ENCODE data around the gene NUB1.

Gene NUB1

DNA sequence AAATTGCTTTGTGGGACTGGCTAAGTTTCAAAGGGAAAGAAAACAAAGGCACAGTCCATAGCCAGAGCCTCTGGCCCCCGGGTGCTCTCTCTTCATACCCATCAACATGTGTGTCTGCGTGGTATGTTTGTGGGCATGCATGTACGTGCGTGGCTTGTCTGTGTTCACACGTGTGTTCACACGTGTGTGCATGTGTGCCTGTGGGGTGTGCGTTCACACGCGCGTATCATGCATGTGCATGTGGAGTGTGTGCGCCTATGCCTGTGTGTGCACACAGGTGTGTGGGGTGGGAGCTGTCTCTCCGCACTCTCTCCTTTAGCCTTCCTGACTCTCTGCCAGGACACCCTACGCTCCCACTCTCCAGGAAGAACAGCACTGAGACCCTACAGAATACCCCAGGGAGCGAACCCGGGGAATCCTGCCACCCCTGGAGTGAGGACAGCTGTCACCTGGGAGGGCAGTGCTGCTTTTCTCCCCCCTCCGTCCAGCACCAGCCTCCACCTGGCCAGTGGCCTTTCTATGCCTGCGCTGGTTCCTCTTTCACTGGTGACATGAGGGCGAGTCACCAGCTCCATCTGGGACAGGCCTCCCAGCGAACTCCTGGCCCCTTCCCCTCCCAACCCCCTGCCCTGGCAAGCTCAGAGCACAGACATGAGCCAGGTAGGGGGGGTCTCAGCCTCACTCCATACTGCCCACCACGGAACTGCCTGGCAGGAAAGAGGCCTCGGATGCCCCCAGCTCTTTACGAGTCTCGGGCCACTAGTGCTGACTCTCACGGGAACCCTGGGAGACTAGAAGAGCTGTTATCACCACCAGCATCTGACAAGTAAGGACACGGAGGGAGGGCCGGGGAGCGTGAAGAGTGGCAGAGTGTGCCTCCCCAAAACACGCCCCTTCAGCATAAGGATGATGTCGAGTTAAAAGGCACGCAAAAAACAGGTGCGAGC lies 51.7 kb downstream of the NUB1 start:
- no peak for ATAC-seq

DNA sequence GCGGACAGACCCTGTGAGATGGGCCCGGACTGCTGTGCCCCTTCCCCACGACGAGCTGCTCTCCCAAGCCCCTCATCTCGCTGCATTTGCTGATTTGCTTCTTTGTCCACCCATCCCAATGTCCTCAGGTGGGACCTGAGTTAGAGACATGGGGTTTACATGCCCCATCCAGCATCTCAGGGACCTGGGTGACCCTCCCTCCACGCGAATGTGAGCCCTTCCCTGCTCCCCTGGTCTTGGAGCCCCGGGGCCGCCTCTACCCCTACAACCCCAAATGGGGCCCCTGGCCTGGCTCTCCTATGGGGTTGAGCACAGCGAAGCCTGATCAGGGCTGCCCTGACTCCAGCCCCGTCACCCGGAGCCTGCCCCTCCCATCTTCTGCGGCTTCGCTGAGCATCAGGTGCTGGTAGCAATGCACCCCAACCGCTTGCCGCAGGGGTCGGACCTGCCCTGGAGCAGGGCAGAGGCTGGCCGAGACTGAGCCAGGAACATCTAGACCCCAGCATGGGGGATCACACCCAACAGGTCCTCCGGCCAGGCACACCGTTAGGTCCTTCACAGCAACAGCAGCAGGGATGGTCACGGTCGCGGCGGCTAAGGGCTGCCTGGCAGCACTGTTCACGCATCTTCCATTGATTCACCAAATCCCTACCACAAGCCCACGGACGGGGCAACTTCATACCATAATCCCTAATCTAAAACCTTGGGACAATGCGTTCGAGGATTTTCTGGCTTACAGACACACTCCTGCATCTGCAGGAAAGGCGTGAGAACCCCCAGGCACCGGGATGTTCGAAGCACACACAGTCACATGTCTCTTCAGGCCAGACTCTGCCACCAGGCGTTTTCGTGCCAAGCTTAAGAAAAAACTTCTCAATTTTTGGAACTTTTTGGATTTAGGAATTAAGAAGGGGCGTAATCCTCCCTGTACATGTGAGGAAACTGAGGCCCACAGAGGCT lies 52.7 kb downstream of the NUB1 start:
- no peak overlapping the region for H3K27ac Mint-ChIP-seq
- H3K4me1 Mint-ChIP-seq, result peaks cover 6% of the 10 kb centered on the region
- H3K36me3 Mint-ChIP-seq, result no peaks in the 10 kb centered on the region
- H3K4me3 Mint-ChIP-seq, result no peak overlapping the region
- ATAC-seq, result no peak
- peaks cover 7% of the 10 kb centered on the region for H3K9me3 Mint-ChIP-seq
- peaks cover 49% of the 10 kb centered on the region for H3K27me3 Mint-ChIP-seq

More for the DNA sequence above, 51.7 kb downstream of the NUB1 start:
- Mint-ChIP-seq H3K27me3 (peaks cover 60% of the 10 kb centered on the region), H3K4me3 (no peak overlapping the region), H3K9me3 (peaks cover 7% of the 10 kb centered on the region), H3K36me3 (no peaks in the 10 kb centered on the region), H3K27ac (no peak overlapping the region), H3K4me1 (peaks cover 6% of the 10 kb centered on the region)

DNA sequence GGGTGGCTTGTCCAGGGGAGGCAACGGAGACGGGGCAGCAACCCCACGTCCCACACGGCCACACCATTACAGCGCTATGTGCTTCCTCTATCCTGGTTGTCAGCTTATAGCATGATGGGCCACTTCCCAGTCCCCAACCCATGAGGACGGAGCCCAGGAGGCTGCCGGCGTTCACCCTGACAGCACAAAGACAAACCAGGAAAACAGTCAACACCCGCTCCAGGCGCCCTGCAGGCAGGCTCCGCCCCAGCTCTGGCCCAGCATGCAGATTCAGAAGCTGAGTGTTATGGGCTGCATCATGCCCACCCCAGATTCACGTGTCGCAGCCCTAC lies 53.4 kb downstream of the NUB1 start:
- H3K27me3 Mint-ChIP-seq, result peaks cover 43% of the 10 kb centered on the region
- H3K4me3 Mint-ChIP-seq, result no peak overlapping the region
- no peaks in the 10 kb centered on the region for H3K36me3 Mint-ChIP-seq
- H3K27ac Mint-ChIP-seq, result no peak overlapping the region
- ATAC-seq, result no peak
- peaks cover 7% of the 10 kb centered on the region for H3K9me3 Mint-ChIP-seq
- H3K4me1 Mint-ChIP-seq, result peaks cover 6% of the 10 kb centered on the region

DNA sequence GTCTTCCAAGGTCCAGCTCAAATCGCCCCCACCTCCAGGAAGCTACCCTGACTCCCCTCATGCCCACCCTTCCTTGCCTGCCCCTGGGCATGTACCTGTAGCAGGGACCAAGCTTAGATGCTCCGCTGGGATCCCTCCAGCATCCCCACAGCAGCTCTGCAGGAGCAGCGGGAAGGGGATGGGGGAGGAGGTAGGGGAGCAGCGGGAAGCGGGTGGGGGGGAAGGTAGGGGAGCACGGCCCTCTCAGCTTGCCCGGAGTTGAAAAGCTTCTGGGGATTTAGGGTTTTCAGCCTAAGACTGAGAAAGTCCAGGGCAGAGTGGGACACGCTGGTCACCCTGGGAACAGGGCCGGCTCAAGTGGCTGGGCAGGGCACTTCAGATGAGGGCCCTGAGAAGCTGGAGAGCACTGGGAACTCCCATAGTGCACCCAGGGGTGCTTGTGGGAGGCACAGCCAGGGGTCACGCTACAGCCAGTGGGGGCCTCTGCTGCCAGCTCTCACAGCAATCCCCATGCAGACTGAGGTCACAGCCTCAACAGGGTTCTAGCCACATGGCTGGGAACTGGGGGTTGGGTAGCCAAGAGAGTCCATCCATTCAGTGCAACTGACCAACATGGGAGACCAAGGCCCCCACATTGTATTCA lies 54.8 kb downstream of the NUB1 start:
- H3K27me3 Mint-ChIP-seq, result peaks cover 28% of the 10 kb centered on the region
- H3K4me3 Mint-ChIP-seq, result no peak overlapping the region
- H3K4me1 Mint-ChIP-seq, result peaks cover 11% of the 10 kb centered on the region
- no peaks in the 10 kb centered on the region for H3K36me3 Mint-ChIP-seq
- no peak overlapping the region for H3K27ac Mint-ChIP-seq
- no peak for ATAC-seq
- H3K9me3 Mint-ChIP-seq, result peaks cover 7% of the 10 kb centered on the region

DNA sequence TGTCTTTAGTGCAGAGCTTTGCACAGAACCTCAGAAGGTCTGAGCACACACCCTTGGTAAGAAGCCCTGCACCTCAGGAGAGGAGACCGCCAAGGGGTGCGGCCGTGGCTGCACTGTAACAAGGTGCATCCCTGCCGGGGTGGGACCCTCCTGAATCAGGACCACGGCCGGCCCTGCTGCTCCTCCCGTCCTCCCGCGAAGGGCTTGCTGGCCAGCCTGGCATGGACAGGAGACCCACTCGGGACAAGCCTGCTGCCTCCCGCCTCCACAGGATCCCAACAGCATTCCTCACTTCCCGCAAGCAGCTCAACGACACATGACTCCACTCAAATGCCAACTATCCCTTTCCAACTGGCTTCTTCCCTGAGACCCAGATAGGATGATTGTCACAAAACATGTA lies 55.4 kb downstream of the NUB1 start:
- Mint-ChIP-seq H3K4me3 (no peak overlapping the region), H3K36me3 (no peaks in the 10 kb centered on the region), H3K27me3 (peaks cover 23% of the 10 kb centered on the region), H3K4me1 (peaks cover 11% of the 10 kb centered on the region), H3K27ac (no peak overlapping the region), H3K9me3 (peaks cover 7% of the 10 kb centered on the region)
- ATAC-seq, result no peak

DNA sequence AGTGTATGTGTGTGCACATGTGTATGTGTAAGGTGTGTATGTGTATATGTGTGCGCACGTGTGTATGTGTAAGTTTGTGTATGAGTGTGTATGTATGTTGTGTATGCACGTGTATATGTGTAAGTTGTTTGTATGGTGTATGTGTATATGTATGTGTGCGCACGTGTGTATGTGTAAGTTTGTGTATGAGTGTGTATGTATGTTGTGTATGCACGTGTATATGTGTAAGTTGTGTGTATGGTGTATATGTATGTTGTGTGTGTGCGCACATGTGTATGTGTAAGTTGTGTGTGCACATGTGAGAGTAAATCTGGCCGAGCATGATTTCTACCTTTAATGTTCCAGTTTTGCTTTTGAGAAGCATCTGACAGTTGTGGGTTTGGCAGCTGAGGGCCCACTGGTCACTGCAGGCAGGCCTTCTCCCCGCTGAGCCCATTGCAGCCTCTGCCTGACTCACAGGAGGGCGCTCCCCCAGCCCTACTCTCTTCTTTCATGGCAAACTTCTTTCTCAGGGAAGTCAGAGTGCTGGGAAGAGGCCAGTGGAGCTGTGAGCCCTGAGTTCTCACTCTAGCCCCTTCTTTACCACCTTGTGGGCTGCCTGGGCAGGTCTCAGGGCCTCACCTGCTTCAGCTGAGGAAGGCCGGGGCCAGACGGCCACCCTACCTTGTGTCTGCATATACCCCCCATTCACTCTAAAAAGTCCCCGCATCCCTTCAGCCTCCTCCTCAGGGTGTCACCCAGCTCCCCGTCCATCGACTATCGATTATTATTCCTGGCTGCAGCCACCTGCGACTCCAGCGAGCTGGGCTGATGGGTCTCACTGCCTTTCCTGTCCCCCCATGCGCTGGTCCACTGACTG lies 57.1 kb downstream of the NUB1 start:
- H3K4me1 Mint-ChIP-seq, result peaks cover 11% of the 10 kb centered on the region
- peaks cover 7% of the 10 kb centered on the region for H3K9me3 Mint-ChIP-seq
- no peak for ATAC-seq
- H3K4me3 Mint-ChIP-seq, result no peak overlapping the region
- peaks cover 6% of the 10 kb centered on the region for H3K27me3 Mint-ChIP-seq
- H3K27ac Mint-ChIP-seq, result no peak overlapping the region
- no peaks in the 10 kb centered on the region for H3K36me3 Mint-ChIP-seq

DNA sequence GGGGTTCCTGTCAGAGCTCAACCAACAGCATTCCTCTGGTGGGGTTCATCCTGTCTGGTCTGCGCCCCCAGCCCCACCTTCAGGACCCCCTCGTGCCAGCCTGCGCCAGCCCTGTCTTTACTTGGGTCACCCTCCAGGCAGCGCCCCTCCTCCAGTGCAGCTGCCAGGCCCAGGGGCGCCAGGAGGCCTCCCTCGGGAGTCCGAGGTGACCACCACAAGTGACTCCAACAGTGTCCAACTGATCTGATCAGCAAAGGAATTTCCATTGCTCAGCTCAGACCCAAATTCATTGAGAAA lies 57.6 kb downstream of the NUB1 start:
- no peak overlapping the region for H3K27ac Mint-ChIP-seq
- peaks cover 7% of the 10 kb centered on the region for H3K9me3 Mint-ChIP-seq
- peaks cover 14% of the 10 kb centered on the region for H3K4me1 Mint-ChIP-seq

DNA sequence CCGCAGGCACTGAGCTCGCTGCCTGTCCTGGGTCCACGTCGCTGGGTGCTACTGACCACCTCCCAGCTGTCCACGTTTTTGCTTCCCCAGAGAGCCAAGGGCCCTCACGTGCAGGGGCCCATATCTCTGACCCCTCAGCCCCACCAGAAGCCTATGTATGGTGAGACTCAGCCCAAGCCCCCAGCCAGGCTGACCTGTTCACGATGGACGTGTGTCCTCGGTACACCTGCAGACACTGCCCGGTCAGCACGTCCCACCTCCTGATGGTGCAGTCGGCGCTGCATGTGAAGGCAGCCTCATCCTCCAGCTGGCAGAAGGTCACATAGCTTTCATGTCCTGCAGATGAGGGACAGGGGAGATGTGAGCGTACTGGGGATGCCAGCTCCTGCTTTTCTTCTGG lies 58.3 kb downstream of the NUB1 start:
- Mint-ChIP-seq H3K4me3 (no peak overlapping the region), H3K4me1 (peaks cover 16% of the 10 kb centered on the region), H3K9me3 (peaks cover 7% of the 10 kb centered on the region), H3K27me3 (peaks cover 2% of the 10 kb centered on the region), H3K27ac (no peak overlapping the region), H3K36me3 (no peaks in the 10 kb centered on the region)
- no peak for ATAC-seq

More for the DNA sequence above, 57.6 kb downstream of the NUB1 start:
- ATAC-seq, result no peak
- no peak overlapping the region for H3K4me3 Mint-ChIP-seq
- H3K36me3 Mint-ChIP-seq, result no peaks in the 10 kb centered on the region
- H3K27me3 Mint-ChIP-seq, result peaks cover under 1% of the 10 kb centered on the region

DNA sequence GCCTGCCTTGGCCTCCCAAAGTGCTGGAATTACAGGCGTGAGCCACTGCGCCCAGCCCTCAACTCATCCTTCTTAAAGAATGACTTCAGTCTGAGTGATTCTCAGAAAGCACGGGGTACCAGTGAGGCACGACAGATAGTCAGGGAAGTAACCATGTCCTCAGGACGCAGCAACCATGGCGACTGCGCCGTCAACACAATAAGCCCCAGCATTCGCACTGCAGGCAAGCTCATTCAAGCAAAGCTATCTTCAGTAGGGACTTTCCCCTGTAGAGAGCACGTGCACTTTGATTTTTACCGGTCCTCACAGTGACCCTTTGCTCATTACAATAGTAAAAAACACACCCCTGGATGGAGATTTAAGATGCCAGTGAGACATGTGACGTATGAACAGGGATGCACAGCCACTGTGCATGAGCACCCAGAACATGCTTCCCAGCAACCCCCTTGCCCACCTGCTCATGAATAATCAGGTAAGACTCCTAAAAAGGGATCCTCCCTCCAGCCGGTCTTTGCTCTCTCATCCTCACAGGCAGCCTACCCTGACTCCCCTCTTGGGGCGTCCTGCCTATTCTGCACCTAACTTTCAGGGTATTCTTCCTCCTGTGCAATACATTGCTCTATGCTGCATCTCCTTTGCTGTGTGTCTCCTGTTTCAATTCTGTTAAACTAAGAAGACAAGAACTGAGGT lies 59.2 kb downstream of the NUB1 start:
- Mint-ChIP-seq H3K36me3 (no peaks in the 10 kb centered on the region), H3K4me3 (no peak overlapping the region), H3K4me1 (peaks cover 16% of the 10 kb centered on the region), H3K27ac (peak overlapping the region; percentile 10), H3K9me3 (peaks cover 7% of the 10 kb centered on the region), H3K27me3 (peaks cover 11% of the 10 kb centered on the region)
- peak; percentile 94 for ATAC-seq

DNA sequence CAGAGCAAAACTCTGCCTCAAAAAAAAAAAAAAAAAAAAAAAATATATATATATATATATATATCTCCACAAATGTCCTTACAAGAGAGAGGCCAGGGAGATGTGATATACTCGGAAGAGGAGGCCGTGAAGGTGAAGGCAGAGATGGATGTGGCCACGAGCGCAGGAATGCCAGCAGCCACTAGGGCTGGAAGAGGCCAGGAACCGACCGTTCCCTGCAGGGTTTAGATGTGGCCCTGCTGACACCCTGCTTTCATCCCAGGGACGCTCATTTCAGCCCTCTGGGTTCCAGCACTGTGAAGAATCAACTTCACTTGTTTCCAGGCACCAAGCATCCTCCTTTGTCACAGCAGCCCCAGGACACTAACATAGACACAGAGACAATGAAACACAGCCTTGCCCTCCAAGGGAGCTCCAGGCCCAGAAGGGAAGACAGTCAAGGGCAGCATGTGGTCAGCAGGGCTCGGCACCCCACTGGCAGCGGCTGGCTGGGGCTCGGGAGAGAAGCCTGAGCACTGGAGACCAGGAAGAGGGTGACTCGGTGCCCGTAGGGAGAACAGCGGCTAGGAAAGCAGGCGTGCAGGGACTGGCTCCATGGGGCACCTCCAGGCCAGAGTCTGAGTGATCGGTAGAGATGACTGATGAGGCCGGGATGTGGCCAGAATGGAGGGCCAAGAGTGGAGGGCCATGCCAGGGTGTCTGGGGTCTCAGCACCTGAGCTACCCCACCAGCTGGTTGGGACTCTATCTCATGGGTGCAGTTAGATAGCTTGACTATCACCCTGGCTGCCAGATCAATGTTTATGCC lies 60.6 kb downstream of the NUB1 start:
- Mint-ChIP-seq H3K27ac (no peak overlapping the region), H3K36me3 (no peaks in the 10 kb centered on the region), H3K27me3 (peaks cover 25% of the 10 kb centered on the region), H3K9me3 (peaks cover 7% of the 10 kb centered on the region), H3K4me3 (no peak overlapping the region), H3K4me1 (peaks cover 16% of the 10 kb centered on the region)
- ATAC-seq, result no peak

DNA sequence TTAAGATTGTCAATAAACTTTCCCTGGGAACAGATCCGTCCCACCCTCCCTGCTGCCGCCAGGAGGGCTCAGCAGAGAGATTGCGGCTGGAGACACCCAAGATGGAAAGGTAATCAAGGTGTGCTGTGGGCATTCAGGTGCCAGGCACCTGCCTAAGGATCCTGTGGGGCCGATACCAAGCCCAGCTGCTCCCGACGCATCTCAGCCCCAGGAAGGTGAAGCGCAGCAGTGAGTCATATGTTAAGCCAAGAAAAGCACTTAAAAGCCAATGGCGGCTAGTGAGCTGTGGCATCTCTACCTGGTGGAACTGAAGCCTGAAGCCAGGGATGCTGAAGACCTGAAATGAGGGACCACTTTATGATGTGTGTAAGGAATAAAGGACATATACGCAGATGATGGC lies 62.2 kb downstream of the NUB1 start:
- Mint-ChIP-seq H3K4me3 (no peak overlapping the region), H3K27me3 (peaks cover 37% of the 10 kb centered on the region), H3K36me3 (no peaks in the 10 kb centered on the region), H3K4me1 (peaks cover 22% of the 10 kb centered on the region), H3K9me3 (no peaks in the 10 kb centered on the region), H3K27ac (no peak overlapping the region)
- no peak for ATAC-seq

DNA sequence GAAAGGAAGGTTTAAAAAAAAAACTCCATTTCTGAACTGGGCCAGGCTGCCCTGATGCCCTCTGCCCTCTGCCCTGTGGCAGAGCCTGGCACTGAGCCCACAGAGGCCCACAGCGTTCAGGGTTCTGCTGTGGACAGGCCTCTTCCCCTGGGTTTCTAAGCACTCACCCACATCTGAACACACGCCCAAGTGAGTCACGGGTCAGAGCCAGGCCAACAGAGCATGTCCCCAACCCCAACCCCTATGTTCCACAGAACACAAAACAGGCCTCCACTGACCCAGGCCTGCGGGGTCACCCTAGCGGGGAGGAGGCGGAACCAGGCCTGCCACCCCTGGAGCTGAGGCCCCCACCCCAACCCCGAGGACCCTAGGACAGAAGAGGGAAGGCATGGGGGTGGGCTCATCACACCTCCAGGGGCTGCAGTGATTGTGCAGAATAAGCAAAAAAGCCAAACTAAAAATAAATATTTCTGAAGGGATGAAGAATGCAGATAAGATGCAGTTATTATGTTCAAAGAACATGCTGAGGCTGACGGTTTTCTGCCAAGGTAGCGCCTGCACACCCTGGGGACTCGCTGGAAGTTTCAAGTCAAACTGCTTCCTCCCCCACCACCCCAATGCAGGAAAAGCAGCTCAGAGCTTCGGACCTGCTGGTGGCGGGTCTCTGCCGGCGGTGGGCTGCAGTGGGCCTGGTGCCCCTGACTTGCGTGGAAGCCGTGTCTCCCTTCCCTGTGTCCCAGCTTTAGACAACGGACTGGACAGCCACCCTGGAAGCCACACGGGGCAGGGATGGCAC lies 62.8 kb downstream of the NUB1 start:
- Mint-ChIP-seq H3K9me3 (no peaks in the 10 kb centered on the region), H3K36me3 (no peaks in the 10 kb centered on the region), H3K27ac (no peak overlapping the region), H3K4me1 (peaks cover 25% of the 10 kb centered on the region), H3K4me3 (no peak overlapping the region), H3K27me3 (peaks cover 42% of the 10 kb centered on the region)
- peak; percentile 1 for ATAC-seq

DNA sequence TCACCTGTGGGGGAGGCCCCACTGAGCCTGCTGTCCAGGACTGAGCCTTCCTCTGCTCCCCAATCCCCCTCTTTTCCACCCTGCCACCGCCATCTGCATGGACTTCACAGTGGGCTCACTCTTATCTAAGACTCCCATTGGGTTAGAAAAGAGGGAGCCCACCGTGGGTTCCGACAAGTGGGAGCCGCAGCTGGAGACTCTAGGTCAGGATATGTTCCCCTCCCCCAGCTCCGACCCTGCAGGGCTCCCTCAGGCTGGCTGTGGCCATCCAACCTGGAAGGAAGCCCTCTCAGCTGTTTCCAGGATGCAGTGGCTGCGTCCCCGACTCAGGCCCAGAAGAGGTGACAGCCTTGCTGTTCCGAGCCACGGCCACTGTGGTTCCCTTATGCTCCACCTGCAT lies 63.4 kb downstream of the NUB1 start:
- peaks cover 42% of the 10 kb centered on the region for H3K27me3 Mint-ChIP-seq
- no peaks in the 10 kb centered on the region for H3K36me3 Mint-ChIP-seq
- H3K4me3 Mint-ChIP-seq, result no peak overlapping the region
- no peak for ATAC-seq
- H3K9me3 Mint-ChIP-seq, result no peaks in the 10 kb centered on the region
- no peak overlapping the region for H3K27ac Mint-ChIP-seq
- peaks cover 25% of the 10 kb centered on the region for H3K4me1 Mint-ChIP-seq
